ENCODE results near the gene DCLK1. TPM values are rescaled to one million over a fixed set of nuclear protein-coding genes. Genes with fewer than 3 reads are reported as not detected.

Gene DCLK1
- total RNA-seq, 1 experiment from 2014 or later, result 0.10 TPM

GRCh38 chr13:35894636-35895035, 236.5 kb downstream of the DCLK1 start (continued):
- TF ChIP-seq ZBTB33 (IDR thresholded peaks at IDR 0.05; ENCODE audit: extremely low read depth, insufficient replicate concordance, low read length), result no peak
- no peak for TF ChIP-seq EZH2 (IDR thresholded peaks at IDR 0.05)
- TF ChIP-seq RAD21 (IDR thresholded peaks at IDR 0.05; ENCODE audit: low read depth), result no peak

GRCh38 chr13:35892837-35893814, 238.1 kb downstream of the DCLK1 start:
- intact Hi-C loops (cut with micrococcal nuclease), result no loop called here

More at GRCh38 chr13:35892837-35893814, 238.1 kb downstream of the DCLK1 start:
- BruUV-seq (replicated peaks), result no TSS peak
- no peaks in the 10 kb centered on the region for H3K9me2 ChIP-seq (ENCODE audit: insufficient read depth)
- no peak overlapping the region for H3K9ac ChIP-seq (ENCODE audit: low read length)
- ATAC-seq (no peak), DNase-seq (ENCODE audit: low read depth, low spot score) (no peak)
- H3K79me2 ChIP-seq (ENCODE audit: insufficient read depth, low read length), result no peaks in the 10 kb centered on the region
- peaks cover 0 to 6% of the 10 kb centered on the region in 2 experiments; a peak in 1 of 4 replicates for H3K4me1 ChIP-seq (ENCODE audit: control insufficient read depth in 1 of 2, insufficient read depth in 2 of 2, low read length in 2 of 2)
- CTCF ChIA-PET, result no interaction called here
- no peak overlapping the region for H3K4me2 ChIP-seq (ENCODE audit: low read length)
- no peaks in the 10 kb centered on the region for H3K36me3 ChIP-seq (ENCODE audit: control insufficient read depth in 1 of 2, insufficient read depth in 2 of 2, low read length in 2 of 2)
- H3K4me3 ChIP-seq (replicated peaks in 1 of 2; ENCODE audit: low read depth in 1 of 2, low read length in 2 of 2), result no peak overlapping the region
- H3K27me3 ChIP-seq (ENCODE audit: insufficient read depth, low read length), result peaks cover 43% of the 10 kb centered on the region
- RAD21 ChIA-PET (ENCODE audit: low non-redundant PET in 1 of 2, low total read pairs in 2 of 2, uncharacterized antibody in 2 of 2, unreplicated experiment in 2 of 2), result no interaction called here
- TF ChIP-seq ZFX (IDR thresholded peaks at IDR 0.05) (no peak), MAX (IDR thresholded peaks at IDR 0.05) (no peak), YY1 (IDR thresholded peaks at IDR 0.05; ENCODE audit: extremely low read depth, insufficient replicate concordance, low read depth, low read length) (no peak), REST (IDR thresholded peaks at IDR 0.05; ENCODE audit: low read depth) (no peak), RAD21 (IDR thresholded peaks at IDR 0.05; ENCODE audit: low read depth) (no peak), ATF3 (IDR thresholded peaks at IDR 0.05) (no peak), ZBTB33 (IDR thresholded peaks at IDR 0.05; ENCODE audit: extremely low read depth, insufficient replicate concordance, low read length) (no peak), SIN3A (IDR thresholded peaks at IDR 0.05; ENCODE audit: low read depth) (no peak)
- no peak overlapping the region for H3K27ac ChIP-seq (ENCODE audit: low read depth, low read length)
- POLR2A ChIA-PET, result no interaction called here
- no peak overlapping the region for H2AFZ ChIP-seq (ENCODE audit: low read depth, low read length, poor library complexity, severe bottlenecking)
- H4K20me1 ChIP-seq (ENCODE audit: insufficient read depth), result no peaks in the 10 kb centered on the region
- H3K9me3 ChIP-seq (ENCODE audit: control insufficient read depth in 1 of 2, insufficient read depth in 1 of 2, low read depth in 1 of 2, low read length in 2 of 2), result no peaks in the 10 kb centered on the region
